ENCODE data around the gene POGLUT2.
"Not testable (repeated sequence)": the region's sequence is repeated elsewhere in the genome, so short reads cannot be mapped to it uniquely, and the experiment has no call there.

The POGLUT2 gene

GRCh38 chr13:102812611-102813287, 14.0 kb upstream of the POGLUT2 start:
- DNase-seq (ENCODE audit: insufficient read length, low spot score), result no peak
- FAIRE-seq, result no peak

- no peak for FAIRE-seq
- no peak for DNase-seq (ENCODE audit: insufficient read length, low spot score)
These were observed 8.9 kb upstream of the POGLUT2 start for GRCh38 chr13:102807699-102808098.

GRCh38 chr13:102805680-102806079, 6.9 kb upstream of the POGLUT2 start:
- no peak for DNase-seq (ENCODE audit: insufficient read length, low spot score)
- no peak for FAIRE-seq

GRCh38 chr13:102800145-102801041, 1.6 kb upstream of the POGLUT2 start:
- DNase-seq (ENCODE audit: insufficient read length, low spot score) (peak; percentile 62), FAIRE-seq (no peak)

- DNase-seq (ENCODE audit: insufficient read length, low spot score) (no peak), FAIRE-seq (no peak)
These were observed 809 bp upstream of the POGLUT2 start for GRCh38 chr13:102799426-102800144.

- DNase-seq (ENCODE audit: insufficient read length, low spot score), result no peak
- no peak for FAIRE-seq
These were observed 5.0 kb downstream of the POGLUT2 start for GRCh38 chr13:102793611-102794355.

GRCh38 chr13:102792396-102792795, 6.4 kb downstream of the POGLUT2 start:
- FAIRE-seq (no peak), DNase-seq (ENCODE audit: insufficient read length, low spot score) (no peak)

- FAIRE-seq, result no peak
These were observed 10.1 kb downstream of the POGLUT2 start for GRCh38 chr13:102788683-102789082.

GRCh38 chr13:102784483-102784882, 14.3 kb downstream of the POGLUT2 start:
- DNase-seq (ENCODE audit: insufficient read length, low spot score) (no peak), FAIRE-seq (no peak)

More at GRCh38 chr13:102788683-102789082, 10.1 kb downstream of the POGLUT2 start:
- DNase-seq (ENCODE audit: insufficient read length, low spot score), result no peak

- no peak for DNase-seq (ENCODE audit: insufficient read length, low spot score)
- no peak for FAIRE-seq
These were observed 17.2 kb downstream of the POGLUT2 start for GRCh38 chr13:102781591-102781990.

- FAIRE-seq; DNase-seq (ENCODE audit: insufficient read length, low spot score): not testable (repeated sequence)
These were observed 18.1 kb downstream of the POGLUT2 start for GRCh38 chr13:102780656-102781055.

GRCh38 chr13:102779436-102780159, 19.2 kb downstream of the POGLUT2 start:
- FAIRE-seq (no peak), DNase-seq (ENCODE audit: insufficient read length, low spot score) (no peak)

GRCh38 chr13:102777736-102778135, 21.0 kb downstream of the POGLUT2 start:
- DNase-seq (ENCODE audit: insufficient read length, low spot score) (no peak), FAIRE-seq (no peak)

- DNase-seq (ENCODE audit: insufficient read length, low spot score) (no peak), FAIRE-seq (no peak)
These were observed 22.5 kb downstream of the POGLUT2 start for GRCh38 chr13:102776271-102776670.

GRCh38 chr13:102774591-102775520, 23.9 kb downstream of the POGLUT2 start:
- DNase-seq (ENCODE audit: insufficient read length, low spot score) (no peak), FAIRE-seq (no peak)

- DNase-seq (ENCODE audit: insufficient read length, low spot score) (no peak), FAIRE-seq (no peak)
These were observed 24.6 kb downstream of the POGLUT2 start for GRCh38 chr13:102774214-102774568.

- DNase-seq (ENCODE audit: insufficient read length, low spot score) (peak; percentile 69), FAIRE-seq (peak; percentile 83)
These were observed 25.1 kb downstream of the POGLUT2 start, which contains the start of gene TEX30 for GRCh38 chr13:102773441-102774213. TEX30 (minus strand) TSS chr13:102773786; CDS start chr13:102770026, 3,760 bp downstream.

- no peak for FAIRE-seq
- no peak for DNase-seq (ENCODE audit: insufficient read length, low spot score)
These were observed 26.7 kb downstream of the POGLUT2 start for GRCh38 chr13:102772042-102772425.

All from HTR-8/SVneo (cell line).